Measurements from ENCODE around the gene FSTL1. TPM values are rescaled to one million over a fixed set of nuclear protein-coding genes. Genes with fewer than 3 reads are reported as not detected.

The FSTL1 gene
- total RNA-seq, 1 donor, result 2,074 TPM

- peaks cover 100% of the 10 kb centered on the region for H3K79me2 ChIP-seq (ENCODE audit: insufficient read depth, low read length)
- peaks cover 97% of the 10 kb centered on the region for H3K4me1 ChIP-seq (ENCODE audit: insufficient read depth, low read length)
- DNase-seq (ENCODE audit: insufficient read length, low spot score, missing footprints), result no peak
- no peak overlapping the region for H3K4me3 ChIP-seq (ENCODE audit: insufficient read depth, low read length)
- peak overlapping the region; percentile 87 for H3K27ac ChIP-seq (ENCODE audit: low read depth, low read length)
- TF ChIP-seq, protein P1, sequence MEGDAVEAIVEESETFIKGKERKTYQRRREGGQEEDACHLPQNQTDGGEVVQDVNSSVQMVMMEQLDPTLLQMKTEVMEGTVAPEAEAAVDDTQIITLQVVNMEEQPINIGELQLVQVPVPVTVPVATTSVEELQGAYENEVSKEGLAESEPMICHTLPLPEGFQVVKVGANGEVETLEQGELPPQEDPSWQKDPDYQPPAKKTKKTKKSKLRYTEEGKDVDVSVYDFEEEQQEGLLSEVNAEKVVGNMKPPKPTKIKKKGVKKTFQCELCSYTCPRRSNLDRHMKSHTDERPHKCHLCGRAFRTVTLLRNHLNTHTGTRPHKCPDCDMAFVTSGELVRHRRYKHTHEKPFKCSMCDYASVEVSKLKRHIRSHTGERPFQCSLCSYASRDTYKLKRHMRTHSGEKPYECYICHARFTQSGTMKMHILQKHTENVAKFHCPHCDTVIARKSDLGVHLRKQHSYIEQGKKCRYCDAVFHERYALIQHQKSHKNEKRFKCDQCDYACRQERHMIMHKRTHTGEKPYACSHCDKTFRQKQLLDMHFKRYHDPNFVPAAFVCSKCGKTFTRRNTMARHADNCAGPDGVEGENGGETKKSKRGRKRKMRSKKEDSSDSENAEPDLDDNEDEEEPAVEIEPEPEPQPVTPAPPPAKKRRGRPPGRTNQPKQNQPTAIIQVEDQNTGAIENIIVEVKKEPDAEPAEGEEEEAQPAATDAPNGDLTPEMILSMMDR (IDR thresholded peaks at IDR 0.05; ENCODE audit: extremely low read depth, low read depth, low read length), result no peak
- no peak overlapping the region for H3K4me2 ChIP-seq (ENCODE audit: insufficient read depth, low read length)
- no peaks in the 10 kb centered on the region for H3K27me3 ChIP-seq (ENCODE audit: insufficient read depth, low read length)
- no peaks in the 10 kb centered on the region for H3K9me3 ChIP-seq (ENCODE audit: low read depth, low read length)
- H3K36me3 ChIP-seq (ENCODE audit: insufficient read depth, low read length), result peaks cover 92% of the 10 kb centered on the region
- no peak overlapping the region for H2AFZ ChIP-seq (ENCODE audit: low read length)
- H4K20me1 ChIP-seq (ENCODE audit: insufficient read depth, low read length), result peaks cover 85% of the 10 kb centered on the region
These were observed 23.6 kb downstream of the FSTL1 start for GRCh38 chr3:120427201-120427600.

DNA sequence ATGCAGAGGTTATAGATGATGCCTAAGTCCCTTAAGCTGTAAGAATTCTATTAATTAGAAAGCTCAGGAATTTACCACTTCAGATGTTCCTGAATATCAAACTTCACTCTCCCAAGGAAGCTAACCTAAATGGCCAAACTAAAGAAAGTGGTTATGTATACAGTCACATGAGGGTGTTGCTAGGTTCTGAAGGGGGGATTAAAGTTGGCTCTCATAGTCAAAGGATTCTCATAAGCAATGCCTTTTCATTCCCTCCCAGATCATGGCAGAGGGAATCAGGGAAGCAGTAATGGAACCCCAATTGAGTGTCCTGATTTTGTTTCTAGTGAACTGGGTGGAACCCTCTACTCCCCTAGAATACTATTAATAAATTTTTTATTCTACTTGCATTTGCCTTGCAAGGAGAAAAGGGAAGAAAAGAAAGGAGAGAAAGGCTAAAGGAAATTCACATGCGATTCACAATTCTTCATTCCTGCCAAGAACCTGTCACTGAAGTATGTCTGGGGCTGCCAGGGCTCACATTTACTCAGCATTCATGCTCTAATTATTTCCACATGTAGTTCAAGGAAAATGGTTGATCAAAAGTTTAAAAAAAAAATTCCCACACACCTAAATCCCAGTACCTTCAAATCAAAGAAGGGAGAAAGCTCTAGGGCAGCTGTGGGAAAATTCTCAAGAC is 25.1 kb downstream of the FSTL1 start:
- no peak overlapping the region for H2AFZ ChIP-seq (ENCODE audit: low read length)
- H3K4me1 ChIP-seq (ENCODE audit: insufficient read depth, low read length), result peaks cover 97% of the 10 kb centered on the region
- DNase-seq (ENCODE audit: insufficient read length, low spot score, missing footprints), result no peak
- H3K9me3 ChIP-seq (ENCODE audit: low read depth, low read length), result no peaks in the 10 kb centered on the region
- H3K27me3 ChIP-seq (ENCODE audit: insufficient read depth, low read length), result no peaks in the 10 kb centered on the region
- H4K20me1 ChIP-seq (ENCODE audit: insufficient read depth, low read length), result peaks cover 85% of the 10 kb centered on the region
- peaks cover 95% of the 10 kb centered on the region for H3K36me3 ChIP-seq (ENCODE audit: insufficient read depth, low read length)
- no peak overlapping the region for H3K4me3 ChIP-seq (ENCODE audit: insufficient read depth, low read length)
- peak overlapping the region; percentile 20 for H3K4me2 ChIP-seq (ENCODE audit: insufficient read depth, low read length)
- H3K79me2 ChIP-seq (ENCODE audit: insufficient read depth, low read length), result peaks cover 100% of the 10 kb centered on the region
- TF ChIP-seq, protein P1 (IDR thresholded peaks at IDR 0.05; ENCODE audit: extremely low read depth, low read depth, low read length), result no peak
- peak overlapping the region; percentile 87 for H3K27ac ChIP-seq (ENCODE audit: low read depth, low read length)

DNA sequence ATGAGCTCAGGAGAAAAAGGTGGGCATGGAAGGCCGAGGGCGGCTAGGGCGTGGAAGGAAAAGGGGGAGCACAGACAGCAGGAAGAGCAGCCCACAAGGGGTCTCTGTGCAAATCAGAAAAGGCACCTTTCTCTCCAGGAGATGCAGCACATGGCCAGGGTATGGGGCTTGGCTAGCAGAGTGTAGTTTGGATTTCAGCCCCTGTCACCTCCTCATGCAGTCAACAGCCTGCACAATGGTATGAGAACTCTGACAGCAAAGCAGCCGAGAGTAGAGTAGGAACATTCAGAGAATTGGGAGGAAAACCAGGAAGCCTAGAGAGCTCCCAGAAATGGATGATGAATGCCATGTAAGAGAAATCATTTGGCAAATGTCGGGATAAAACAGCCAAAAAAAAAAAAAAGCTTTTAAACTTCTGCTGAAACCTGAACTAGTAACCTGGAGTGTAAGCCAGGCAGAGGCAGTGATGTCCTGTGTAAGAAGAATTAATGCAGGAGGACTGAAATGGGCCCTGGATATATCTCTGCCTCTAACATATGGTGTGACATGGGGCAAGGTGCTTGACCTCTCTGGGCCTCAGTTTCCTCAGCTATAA is 25.7 kb downstream of the FSTL1 start:
- Histone ChIP-seq H3K4me2 (ENCODE audit: insufficient read depth, low read length) (no peak overlapping the region), H3K4me3 (ENCODE audit: insufficient read depth, low read length) (no peak overlapping the region), H4K20me1 (ENCODE audit: insufficient read depth, low read length) (peaks cover 85% of the 10 kb centered on the region), H3K4me1 (ENCODE audit: insufficient read depth, low read length) (peaks cover 97% of the 10 kb centered on the region), H2AFZ (ENCODE audit: low read length) (no peak overlapping the region), H3K9me3 (ENCODE audit: low read depth, low read length) (no peaks in the 10 kb centered on the region), H3K36me3 (ENCODE audit: insufficient read depth, low read length) (peaks cover 95% of the 10 kb centered on the region), H3K27ac (ENCODE audit: low read depth, low read length) (peak overlapping the region; percentile 87), H3K27me3 (ENCODE audit: insufficient read depth, low read length) (no peaks in the 10 kb centered on the region), H3K79me2 (ENCODE audit: insufficient read depth, low read length) (peaks cover 100% of the 10 kb centered on the region)
- DNase-seq (ENCODE audit: insufficient read length, low spot score, missing footprints), result no peak
- TF ChIP-seq, protein P1 (IDR thresholded peaks at IDR 0.05; ENCODE audit: extremely low read depth, low read depth, low read length), result no peak

GRCh38 chr3:120424506-120424905 is 26.3 kb downstream of the FSTL1 start:
- no peak for DNase-seq (ENCODE audit: insufficient read length, low spot score, missing footprints)
- H3K36me3 ChIP-seq (ENCODE audit: insufficient read depth, low read length), result peaks cover 95% of the 10 kb centered on the region
- H3K4me1 ChIP-seq (ENCODE audit: insufficient read depth, low read length), result peaks cover 97% of the 10 kb centered on the region
- peaks cover 85% of the 10 kb centered on the region for H4K20me1 ChIP-seq (ENCODE audit: insufficient read depth, low read length)
- H3K4me3 ChIP-seq (ENCODE audit: insufficient read depth, low read length), result no peak overlapping the region
- peaks cover 100% of the 10 kb centered on the region for H3K79me2 ChIP-seq (ENCODE audit: insufficient read depth, low read length)
- no peak overlapping the region for H3K4me2 ChIP-seq (ENCODE audit: insufficient read depth, low read length)
- peak overlapping the region; percentile 87 for H3K27ac ChIP-seq (ENCODE audit: low read depth, low read length)
- H2AFZ ChIP-seq (ENCODE audit: low read length), result no peak overlapping the region
- H3K9me3 ChIP-seq (ENCODE audit: low read depth, low read length), result no peaks in the 10 kb centered on the region
- no peaks in the 10 kb centered on the region for H3K27me3 ChIP-seq (ENCODE audit: insufficient read depth, low read length)
- TF ChIP-seq, protein P1 (IDR thresholded peaks at IDR 0.05; ENCODE audit: extremely low read depth, low read depth, low read length), result no peak

Data from osteoblast (primary cell).